HG03103 (cell line): ENCODE data around the gene NAPB.
A peak's percentile ranks its signal among the peaks of the same experiment; 100 is the strongest.
"Not testable (repeated sequence)": the region's sequence is repeated elsewhere in the genome, so short reads cannot be mapped to it uniquely, and the experiment has no call there.

Experiments
- ATAC-seq: cut with Tn5 transposase; IDR thresholded peaks from one replicate; pipeline ENCODE4 v1.9.1; 2021; ENCODE audit warnings: low read depth; ENCODE audit not compliant: unreplicated experiment

Gene NAPB

GRCh38 chr20:23420943-23421931, at the start of gene NAPB:
Gene NAPB (minus strand): TSS chr20:23421488. CDS start chr20:23421402, 86 bp downstream.
- peak; percentile 98 for ATAC-seq

- not testable (repeated sequence) for ATAC-seq
These were observed 45.7 kb upstream of the NAPB start for GRCh38 chr20:23466961-23467360.

GRCh38 chr20:23461180-23461579, 39.9 kb upstream of the NAPB start:
- no peak for ATAC-seq

- no peak for ATAC-seq
These were observed 38.3 kb upstream of the NAPB start for GRCh38 chr20:23459461-23460150.

GRCh38 chr20:23456873-23457272, 35.6 kb upstream of the NAPB start:
- no peak for ATAC-seq

DNA sequence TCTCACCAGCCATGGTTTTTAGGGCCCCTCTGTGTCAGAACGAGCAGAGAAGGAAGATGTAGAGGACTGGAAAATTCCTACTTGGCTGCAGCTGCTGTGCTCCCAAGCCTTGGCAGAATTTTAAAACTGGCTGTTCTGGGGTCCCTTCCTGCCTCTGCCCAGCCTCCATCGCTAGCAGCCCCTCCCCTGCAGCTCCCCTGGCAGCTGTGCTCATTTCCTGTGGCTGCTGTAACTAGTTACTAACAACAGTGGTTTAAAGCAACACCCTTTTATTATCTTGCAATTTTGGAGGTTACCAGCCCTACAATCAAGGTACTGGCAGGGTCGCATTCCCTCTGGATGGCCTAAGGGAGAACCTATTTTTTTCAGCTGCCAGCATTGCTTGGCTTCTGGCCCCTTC, 35.1 kb upstream of the NAPB start:
- no peak for ATAC-seq

DNA sequence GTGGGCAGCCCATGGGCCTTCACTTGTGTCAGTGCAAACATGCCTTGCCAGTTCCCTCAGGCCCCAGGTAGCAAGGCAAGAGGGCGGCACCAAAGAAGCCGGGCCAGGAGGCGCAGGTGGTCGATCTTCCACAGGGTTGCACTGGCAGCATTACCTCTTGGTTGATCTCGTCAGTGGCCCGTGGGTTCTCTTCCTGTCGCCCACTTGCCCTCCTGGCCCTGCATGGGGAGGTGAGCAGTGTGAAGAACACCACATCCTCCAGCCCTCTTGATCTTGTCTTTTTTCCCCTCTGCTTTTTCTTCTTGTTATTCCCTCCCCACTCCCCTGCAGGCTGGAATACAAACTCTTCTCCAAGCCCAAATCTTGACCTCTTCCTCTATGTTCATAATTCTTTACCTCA, 34.4 kb upstream of the NAPB start:
- ATAC-seq, result no peak

GRCh38 chr20:23454816-23455215, 33.5 kb upstream of the NAPB start:
- ATAC-seq, result no peak

DNA sequence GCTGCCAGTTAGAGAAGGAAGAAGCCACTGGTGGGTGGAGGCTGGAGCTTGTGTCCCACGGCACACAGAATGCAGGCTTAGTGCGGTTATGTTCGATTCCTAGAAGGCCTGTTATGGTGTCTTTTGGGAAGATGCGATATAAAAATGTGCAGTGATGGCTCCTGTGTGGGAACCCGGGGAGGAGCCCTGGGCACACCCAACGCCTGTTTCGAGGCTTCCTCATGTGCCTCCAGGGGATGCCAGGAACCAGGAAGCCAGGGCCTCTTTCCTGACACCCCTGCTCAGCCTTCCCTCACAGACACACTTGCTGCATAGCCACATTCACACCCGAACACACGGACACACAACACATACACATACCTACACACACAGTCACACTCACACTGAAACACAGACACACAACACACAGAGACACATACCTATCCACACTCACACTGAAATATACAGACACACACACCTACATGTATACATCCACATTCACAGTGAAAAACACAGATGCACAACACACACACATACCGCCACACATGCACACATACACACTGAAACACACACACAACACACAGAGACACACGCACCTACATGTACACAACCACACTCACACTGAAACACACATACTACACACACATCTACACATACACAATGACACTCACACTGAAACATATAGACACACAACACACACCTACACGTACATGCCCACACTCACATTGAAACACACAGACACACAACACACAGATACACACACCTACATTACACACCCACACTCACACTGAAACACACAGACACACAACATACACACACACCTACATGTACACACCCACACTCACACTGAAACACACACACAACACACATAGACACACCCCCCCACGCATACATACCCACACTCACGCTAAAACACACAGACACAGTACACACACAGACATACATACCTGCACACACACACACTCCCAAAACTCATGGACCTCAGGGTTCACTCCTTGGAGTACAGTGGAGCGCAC, 32.6 kb upstream of the NAPB start:
- no peak for ATAC-seq

- ATAC-seq, result no peak
These were observed 31.5 kb upstream of the NAPB start, which contains the start of gene CST11 for GRCh38 chr20:23452776-23453175. Gene CST11 (minus strand): TSS chr20:23452876. CDS start chr20:23452811, 65 bp downstream.

DNA sequence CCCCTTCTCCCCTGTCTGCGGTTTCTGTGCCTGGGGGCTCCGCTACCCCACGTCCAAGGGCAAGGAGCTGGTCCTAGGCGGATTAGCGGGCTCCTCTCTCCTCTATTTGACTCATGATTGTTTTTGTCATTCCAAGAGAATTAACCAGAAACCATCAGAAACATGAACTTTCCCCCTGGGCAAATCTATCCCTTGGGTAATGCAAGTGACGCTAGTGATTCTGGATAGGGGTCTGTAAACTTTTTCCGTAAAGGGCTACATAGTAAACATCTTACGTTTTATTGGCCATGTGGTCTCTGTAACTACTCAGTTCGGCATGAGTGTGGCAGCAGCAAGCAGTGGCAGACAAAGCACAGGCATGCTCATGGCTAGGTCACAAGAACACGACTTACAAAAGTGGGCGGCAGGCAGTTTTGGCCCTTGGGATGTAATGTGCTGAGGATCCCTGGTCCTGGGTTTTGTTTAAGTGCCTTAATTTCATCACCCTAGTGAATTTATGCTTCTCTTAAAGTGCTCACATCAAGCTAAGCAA, 30.7 kb upstream of the NAPB start:
- ATAC-seq, result no peak

DNA sequence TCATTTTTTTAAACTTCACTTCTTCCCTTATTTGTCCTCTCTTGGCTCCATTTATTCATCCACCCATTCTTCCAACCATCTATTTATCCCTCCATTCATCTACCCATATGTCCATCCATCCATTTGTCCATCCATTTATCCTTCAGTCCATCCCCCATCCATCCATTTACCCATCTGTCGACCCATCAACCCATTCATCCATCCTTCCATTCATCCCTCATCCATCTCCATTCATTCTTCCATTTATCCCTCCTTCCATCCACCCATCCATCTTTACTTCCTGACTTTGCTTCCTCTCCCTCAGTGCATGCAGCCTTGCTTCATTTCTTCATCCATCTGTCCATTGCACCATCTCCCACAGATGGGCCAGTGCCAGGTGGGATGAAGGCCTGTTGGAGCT, 29.6 kb upstream of the NAPB start:
- ATAC-seq, result no peak

DNA sequence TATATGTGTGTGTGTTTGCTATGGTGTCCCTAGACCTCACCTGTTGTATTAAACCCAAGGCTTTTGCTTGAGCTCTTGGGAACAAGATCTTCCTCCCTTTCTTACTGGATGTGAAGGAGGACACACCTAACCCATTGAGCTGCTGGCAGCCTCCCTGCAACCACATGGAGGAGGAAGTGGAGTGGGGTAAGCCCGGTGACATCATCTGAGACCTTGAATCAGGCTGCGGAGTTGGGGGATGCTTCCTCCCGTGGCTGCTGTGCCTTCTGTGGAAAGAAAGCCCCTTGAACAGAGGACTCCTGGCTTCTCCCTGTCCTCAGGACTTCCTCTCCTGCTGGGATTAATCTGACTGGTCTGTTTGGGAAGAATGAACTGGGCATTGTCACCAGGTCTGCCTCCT, 28.1 kb upstream of the NAPB start:
- ATAC-seq, result no peak

- no peak for ATAC-seq
These were observed 26.9 kb upstream of the NAPB start for GRCh38 chr20:23448167-23448566.

DNA sequence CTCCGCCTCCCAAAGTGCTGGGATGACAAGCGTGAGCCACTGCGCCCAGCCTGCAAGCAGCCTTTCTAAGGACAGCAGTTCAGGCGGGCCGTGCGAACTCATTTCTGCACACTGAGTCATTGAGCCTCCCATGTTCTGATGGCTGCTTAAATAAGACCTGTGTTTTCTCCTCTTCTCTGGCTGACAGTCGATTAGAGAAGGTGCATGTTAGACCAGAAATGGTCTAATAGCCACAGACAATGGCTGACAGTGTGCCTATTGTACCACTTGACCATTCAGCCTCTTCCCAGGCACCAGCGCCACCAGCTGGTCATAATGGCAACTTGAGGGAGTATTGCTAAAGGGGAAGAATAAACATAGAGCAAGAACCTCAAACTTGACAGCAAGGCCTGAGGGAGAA, 25.2 kb upstream of the NAPB start:
- ATAC-seq, result no peak

- ATAC-seq, result no peak
These were observed 24.4 kb upstream of the NAPB start for GRCh38 chr20:23445596-23446217.

DNA sequence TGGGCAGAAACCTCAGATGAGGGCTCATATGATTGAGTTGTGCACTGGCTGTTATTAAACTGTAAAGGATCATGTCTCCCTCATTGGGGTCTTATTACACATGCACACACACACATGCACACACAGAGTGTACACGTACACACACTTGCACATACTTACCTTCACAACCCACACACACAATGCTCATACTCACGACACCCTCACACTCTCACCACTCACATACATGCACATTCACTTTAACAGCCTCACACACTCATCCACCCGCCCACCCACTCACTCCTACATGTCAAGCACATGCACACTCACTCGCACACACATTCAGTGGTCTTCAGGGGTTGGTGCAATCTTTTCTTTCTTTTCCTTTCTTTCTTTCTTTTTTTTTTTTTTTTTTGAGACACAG, 23.6 kb upstream of the NAPB start:
- no peak for ATAC-seq

GRCh38 chr20:23442436-23442835, 21.1 kb upstream of the NAPB start:
- no peak for ATAC-seq

- no peak for ATAC-seq
These were observed 20.6 kb upstream of the NAPB start for GRCh38 chr20:23441850-23442313.

DNA sequence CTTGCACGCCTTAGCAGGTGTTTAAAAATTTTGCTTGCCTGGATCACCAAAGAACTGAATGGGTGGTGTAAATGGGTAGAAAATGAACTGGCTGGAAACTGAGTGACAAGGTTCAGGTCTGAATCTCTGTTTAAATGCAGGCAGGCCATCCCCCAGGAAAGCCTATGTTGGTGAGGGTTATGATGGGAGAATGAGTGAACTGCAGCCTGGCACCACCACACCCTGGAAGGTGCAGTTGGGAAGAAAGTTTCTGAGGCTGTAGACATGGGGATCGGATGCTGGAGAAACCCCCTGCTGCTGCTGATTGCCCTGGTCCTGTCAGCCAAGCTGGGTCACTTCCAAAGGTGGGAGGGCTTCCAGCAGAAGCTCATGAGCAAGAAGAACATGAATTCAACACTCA, 18.7 kb upstream of the NAPB start:
- no peak for ATAC-seq
